NOMO-1 treated with DMSO at 0.1 percent for 48 hours (cell line): ENCODE results near the gene OR2F2.

Experiments
- DNase-seq: peaks from one replicate; lab custom pipeline; 2025; ENCODE audit not compliant: unreplicated experiment; lab: John Stamatoyannopoulos, UW

OR2F2 gene

GRCh38 chr7:143975617-143976016 is 40.6 kb downstream of the OR2F2 start:
- no peak for DNase-seq

GRCh38 chr7:143978585-143978984 is 43.6 kb downstream of the OR2F2 start:
- DNase-seq, result no peak

GRCh38 chr7:143979359-143979758 is 44.3 kb downstream of the OR2F2 start:
- no peak for DNase-seq

- DNase-seq, result no peak
Measured at GRCh38 chr7:143979998-143980397, 45.0 kb downstream of the OR2F2 start.

- no peak for DNase-seq
Measured at GRCh38 chr7:143980746-143981510, 45.9 kb downstream of the OR2F2 start.

GRCh38 chr7:143983960-143984359 is 48.9 kb downstream of the OR2F2 start:
- no peak for DNase-seq
